ENCODE measurements around the gene PHGDH. TPM values are rescaled to one million over a fixed set of nuclear protein-coding genes. Genes with fewer than 3 reads are reported as not detected.
A peak's percentile ranks its signal among the peaks of the same experiment; 100 is the strongest.
"Not testable (repeated sequence)": the region's sequence is repeated elsewhere in the genome, so short reads cannot be mapped to it uniquely, and the experiment has no call there.

PHGDH gene
- total RNA-seq, 1 donor from 2014 or later: 0.64 TPM

DNA sequence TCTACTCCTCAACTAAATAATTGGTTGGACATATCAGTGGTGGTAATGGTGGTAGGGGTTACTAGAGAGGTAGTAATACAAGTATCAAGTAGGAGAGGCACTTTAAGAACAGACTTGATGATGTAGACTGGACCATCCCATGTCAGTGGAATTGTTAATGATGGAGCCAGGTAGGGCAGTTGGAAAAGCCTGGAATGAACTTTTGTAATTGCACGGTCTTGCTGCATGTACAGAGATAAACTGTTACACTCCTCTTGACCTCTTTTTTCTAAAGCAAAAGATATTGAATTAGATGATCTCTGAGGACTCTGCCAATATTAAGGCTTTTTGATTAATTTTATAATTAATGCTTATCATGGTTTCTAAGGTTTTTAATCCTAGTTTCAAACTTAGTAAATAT, 51.2 kb downstream of the PHGDH start:
- no peak for DNase-seq (ENCODE audit: low read depth in 2 of 2)

DNA sequence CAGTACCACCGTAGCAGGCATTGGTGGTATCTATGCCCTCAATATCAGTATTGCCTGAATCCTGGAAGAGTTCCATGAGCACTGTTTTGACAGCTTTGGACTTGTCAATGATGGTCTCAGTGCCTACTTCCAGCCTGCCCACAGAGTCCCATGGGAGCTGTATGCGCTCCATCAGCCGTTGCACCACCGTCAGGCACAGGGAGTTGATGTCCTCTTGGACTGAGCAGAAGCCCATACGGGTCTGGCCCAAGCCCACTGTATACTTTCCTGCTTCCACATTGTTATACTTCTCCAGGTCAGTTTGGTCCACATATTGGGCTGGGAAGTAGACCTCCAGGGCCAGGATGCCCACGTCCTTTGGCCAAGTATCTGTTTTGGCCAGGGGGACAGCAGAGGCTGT, 52.5 kb downstream of the PHGDH start:
- no peak for DNase-seq (ENCODE audit: low read depth in 2 of 2)

DNA sequence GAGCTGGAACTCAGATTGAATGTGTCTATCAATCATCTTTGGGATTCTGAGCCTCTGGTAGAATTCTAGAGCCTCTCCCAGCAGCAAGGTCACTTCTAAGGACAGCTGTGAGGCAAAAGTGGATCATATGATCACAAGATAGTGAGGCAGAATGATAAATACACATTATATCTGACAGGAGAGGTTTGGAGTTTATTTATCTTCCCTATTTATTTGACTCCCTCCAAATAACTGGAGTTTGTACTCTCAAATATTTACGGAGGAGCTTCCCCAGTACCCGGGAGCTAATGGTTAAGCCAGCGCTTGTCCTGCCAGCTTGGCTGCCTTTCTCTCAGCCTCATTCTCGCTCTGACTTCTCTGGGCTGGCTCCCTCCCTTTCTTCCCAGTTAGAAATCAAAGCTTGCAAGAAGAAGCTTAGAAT, 54.6 kb downstream of the PHGDH start:
- DNase-seq (ENCODE audit: low read depth in 2 of 2): no peak

DNA sequence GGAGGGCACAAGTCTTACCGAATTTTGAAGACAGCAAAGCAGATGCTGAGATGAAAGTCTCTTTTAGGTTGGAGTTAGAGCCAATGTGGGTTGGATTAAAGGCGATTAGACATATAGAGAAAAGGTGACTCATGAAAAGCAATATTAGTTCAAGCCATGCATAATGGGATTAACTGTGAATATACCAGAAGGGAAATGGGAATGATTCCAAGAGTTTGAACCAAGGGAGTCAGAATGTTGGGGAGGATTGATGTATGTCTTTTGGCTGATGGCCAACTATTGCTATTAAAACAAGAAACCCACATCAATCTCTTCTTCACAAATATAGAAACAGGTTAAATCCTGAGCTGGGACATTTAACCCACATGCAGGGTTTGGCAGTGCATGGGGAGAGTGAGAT, 55.8 kb downstream of the PHGDH start:
- DNase-seq (ENCODE audit: low read depth in 2 of 2): no peak

DNA sequence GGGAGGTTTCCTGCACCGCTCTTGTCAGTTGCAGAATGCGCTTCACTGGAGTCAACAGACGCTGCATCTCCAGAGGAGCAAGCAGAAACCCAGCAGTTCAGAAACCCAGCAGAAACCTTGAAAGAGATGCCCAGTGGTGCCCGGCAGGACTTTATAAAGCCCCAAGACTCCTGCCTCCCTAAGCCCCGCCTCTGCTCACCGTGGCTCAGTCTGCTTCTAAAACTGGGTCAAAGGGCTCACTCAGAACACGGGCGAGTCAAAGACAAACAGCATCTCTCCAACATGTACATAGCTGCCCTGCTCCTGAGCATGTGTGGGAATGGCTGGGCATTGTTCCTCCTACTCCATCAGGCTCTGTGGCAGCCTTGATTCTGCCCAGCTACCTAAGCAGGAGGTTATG, 57.0 kb downstream of the PHGDH start, which contains the start of gene HMGCS2:
HMGCS2 (minus strand) TSS at position 128 of the 400 bp plus-strand sequence; CDS start at position 67, 61 bp downstream.
- DNase-seq (ENCODE audit: low read depth in 2 of 2): no peak

DNA sequence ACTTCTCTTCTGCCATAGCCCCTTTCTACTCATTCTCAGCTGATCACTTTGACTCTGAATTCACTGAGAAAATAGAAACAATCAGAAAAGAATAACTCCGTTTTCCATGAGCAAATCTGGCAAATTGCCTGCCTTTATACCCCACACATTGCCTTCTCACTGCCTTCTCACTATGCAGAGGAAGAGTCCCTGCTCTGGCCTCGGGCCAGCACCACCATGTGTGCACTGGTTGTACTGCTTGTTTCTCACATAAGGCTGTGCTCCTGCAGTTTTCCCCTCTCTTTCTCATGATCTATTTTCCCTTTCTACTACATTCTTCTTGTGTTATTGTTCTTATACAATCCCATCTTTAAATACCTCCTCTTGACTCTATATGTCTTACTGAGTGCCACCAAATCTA, 59.3 kb downstream of the PHGDH start:
- DNase-seq (ENCODE audit: low read depth in 2 of 2): peak; percentile 5 to 21

DNA sequence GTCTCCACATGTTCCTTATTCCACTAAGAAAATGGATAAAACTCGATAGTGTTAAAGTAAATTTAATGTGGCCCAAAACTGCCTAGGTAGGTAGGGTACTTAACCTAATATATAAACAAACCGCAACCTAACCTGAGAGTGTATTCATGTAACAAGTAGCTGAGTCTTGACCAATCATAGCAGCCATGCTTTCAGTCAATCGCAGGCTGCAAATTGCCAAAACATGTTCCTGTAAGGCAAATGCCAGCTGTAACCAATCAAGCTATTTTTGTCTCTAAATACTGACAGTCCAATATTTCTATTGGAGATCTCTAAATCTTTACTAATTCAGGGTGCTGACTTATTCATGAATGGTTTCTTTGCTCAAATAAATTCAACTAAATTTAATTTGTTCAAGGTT, 60.0 kb downstream of the PHGDH start:
- no peak for DNase-seq (ENCODE audit: low read depth in 2 of 2)

DNA sequence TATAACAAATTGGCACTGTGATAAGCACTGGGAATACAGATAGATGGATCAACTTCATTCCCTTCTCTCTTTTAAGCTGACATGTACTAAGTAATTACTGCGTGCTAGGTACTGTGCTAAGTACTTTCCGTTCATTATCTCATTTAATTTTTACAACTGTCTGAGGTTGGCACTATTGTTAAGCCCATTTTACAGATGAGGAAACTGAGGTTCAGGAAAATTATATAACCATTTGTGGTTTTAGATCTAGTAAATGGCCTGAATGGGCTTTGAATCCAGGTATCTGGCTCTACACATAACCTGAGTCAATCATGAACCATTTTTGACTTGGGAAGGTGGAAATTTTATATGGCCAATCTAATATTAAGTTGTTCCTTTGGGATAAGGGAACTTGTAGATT, 60.6 kb downstream of the PHGDH start:
- DNase-seq (ENCODE audit: low read depth in 2 of 2): no peak

DNA sequence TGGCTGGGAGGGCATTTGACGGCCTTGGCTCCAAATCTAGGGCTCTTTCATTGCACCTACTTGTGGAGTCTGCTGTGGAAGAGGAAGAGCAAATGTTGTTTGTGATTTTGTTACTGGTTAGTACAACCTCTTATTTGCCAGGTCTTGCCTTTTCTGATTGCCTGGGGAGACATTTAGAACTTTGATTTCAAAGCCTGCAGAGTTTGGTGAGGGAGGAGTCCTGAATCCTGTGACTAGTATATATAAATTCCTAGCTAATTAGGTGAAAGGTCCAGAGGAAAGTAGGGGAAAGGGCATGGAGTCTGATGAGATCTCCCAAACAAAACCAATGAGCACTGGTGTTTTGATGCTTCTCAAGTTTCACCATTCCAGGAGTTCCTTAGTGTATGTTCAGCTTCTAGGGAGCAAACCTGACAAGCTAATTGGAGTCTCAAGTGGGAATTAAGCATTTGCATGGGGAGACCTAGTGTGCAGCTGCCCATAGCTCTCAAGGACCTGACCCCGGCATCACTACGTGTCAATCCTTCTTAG, 62.0 kb downstream of the PHGDH start:
- no peak for DNase-seq (ENCODE audit: low read depth in 2 of 2)

DNA sequence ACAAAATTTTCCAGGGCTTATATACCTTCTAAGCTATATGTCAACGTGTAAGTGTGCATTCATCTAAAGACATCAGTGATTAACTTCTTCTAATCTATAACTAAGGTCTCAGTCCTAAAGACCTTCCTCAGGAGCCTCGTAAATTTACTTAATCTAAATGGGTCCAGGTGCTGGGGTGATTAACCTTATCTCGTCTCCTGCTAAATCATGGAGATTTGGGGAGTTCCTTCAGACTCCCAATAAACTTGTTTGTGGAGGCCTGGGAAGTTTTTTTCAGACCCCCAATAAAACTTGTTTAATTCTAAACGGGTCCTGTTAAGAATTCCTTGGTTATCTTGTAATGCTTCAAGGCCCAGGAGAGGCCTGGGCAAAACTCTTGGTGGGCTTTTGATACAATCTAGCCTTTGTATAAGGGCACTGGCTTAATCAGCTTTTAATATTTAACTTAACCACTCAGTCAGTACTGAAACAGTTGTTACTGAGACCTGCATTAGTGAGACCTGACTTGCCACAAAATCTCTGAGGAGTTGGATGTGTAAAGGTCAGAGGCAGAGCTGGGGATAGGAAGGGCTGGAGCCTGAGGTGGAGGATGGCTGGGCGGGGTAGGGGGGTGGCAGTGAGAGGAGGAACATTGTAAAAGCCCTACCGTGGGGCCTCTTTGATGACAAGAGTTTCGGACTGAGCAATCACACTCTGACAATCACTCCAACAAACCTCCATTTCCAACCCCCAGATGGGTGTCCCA, 63.2 kb downstream of the PHGDH start:
- no peak for DNase-seq (ENCODE audit: low read depth in 2 of 2)

DNA sequence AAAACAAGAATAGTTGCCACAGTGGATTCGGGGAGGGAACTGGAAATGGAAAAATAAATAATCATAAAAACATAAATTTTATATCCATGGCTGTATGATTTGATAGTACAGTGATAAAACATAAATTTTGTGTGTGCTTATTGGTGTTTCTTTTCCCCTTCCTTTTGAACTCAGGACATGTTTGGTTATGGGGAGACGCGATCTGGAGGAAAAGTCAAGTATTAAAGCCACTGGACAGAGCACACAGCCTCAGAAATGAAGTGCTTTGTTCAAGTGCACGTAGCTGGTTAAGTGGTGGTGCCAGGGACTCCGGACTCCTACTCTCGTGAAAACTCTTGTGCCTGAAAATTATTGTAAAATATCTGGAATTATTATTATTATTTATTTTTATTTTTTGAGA, 66.6 kb downstream of the PHGDH start:
- no peak for DNase-seq (ENCODE audit: low read depth in 2 of 2)

DNA sequence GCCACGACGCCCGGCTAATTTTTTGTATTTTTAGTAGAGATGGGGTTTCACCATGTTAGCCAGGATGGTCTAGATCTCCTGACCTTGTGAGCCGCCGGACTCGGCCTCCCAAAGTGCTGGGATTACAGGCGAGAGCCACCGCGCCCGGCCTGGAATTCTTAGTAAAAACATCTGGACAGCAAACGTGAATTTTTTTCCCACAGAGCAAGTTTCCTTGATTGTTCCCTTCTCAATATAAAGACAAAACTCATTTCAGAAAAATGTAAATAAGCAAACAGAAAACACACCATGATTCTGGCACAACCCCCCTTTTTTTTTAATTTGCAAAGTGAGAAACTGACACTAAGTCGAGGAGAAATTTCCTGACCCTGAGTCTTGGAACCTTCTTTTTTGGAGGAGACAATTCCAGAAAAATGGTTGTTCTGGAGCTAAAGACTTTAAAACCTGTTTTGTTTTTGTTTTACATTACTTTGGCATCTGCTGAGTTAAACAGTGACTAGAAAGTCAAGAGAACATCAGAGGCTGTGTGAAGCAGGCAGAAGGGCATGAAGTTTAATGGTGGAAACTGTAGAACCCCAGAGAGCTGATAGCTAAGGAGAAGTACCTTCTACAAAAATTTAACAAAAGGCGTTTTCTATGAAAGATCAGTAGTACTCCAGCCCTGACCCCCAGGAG, 67.3 kb downstream of the PHGDH start:
- DNase-seq (ENCODE audit: low read depth in 2 of 2): no peak

DNA sequence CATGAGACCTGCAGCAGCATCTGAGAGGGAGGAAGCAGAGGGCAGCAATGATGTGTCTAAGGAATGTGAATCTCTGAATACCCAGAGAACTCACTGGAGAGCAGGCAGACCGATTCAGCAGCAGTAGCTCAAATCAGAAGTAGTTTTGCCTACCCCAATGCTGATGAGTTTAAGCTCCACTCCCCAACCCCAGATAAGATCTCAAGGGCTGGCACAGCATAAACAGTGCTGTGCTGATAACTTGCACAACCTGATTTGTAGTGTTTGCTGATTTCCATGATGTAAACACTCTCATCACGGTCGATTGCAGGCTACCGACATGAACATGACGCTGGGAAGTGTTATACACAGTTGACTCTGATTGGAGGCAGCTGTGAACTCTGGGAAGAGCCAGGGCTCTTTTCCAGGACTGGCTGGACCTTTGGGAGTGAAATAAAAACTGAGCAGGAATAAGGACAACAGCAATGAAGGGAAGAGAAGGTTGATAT, 68.2 kb downstream of the PHGDH start:
- DNase-seq (ENCODE audit: low read depth in 2 of 2): no peak

DNA sequence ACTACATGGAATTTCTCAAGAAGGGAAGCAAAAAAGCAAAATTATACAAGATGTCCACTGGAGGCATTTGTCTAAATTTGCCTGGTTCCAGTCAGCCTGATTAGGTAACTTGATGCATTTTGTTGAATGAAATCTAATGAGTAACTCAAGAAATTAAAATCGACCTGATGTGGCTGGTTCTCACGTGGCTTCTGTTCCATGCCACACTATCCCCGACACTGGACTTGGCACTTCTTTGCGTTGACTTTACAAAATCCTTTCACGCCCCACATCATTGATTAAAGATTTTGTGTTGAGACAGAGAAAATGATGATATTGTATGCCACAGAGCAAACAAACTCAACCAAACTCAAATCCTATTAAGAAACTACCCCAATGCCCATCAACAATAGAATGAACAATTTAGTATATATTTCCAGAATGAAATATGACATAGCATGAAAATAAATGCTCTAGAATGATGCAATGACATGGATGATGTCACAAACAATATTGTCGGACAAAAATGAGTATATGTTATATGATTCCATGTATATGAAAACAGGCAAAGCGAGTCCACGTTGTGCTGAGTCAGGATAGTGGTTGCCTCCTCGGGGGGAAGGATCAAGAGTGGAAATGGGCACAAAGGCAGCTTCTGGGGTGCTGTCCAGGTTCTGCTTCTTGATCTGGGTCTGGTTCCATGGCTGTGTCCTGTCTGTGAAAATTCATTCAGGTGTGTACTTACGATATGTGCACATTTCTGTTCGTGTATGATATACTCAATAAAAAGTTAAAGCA, 69.9 kb downstream of the PHGDH start:
- DNase-seq (ENCODE audit: low read depth in 2 of 2): no peak

DNA sequence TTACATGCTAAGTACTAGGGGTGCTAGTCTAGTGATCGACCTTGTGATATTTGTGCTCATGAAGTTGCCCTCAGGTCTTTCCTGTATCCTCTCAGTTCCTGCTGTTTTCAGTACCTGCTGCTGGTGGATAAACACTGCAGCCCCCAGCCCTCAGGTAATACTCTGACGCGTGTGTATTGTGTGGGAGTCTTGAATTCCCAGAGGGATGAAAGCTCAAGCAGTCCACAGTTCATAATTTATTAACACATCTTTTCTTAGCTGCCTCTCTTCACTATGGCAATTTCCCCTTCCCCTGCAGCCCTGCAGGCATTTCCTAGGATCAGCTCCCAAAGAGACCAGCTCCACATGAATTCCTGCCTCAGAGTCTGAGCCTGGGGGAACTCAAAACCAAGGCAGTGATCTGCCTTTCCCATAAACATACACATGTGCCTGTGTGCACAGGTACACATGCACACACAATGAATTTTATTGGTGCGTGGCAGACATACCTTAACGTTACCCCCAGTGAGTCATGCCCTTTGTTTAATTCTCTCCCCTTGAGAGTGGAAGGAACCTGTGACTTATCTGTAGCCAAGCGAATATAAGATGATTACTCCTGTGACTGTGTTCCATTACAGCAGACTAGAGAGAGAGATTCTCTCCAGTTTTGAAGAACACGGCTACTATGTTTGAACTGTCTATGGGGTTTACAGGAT, 71.0 kb downstream of the PHGDH start:
- no peak for DNase-seq (ENCODE audit: low read depth in 2 of 2)

DNA sequence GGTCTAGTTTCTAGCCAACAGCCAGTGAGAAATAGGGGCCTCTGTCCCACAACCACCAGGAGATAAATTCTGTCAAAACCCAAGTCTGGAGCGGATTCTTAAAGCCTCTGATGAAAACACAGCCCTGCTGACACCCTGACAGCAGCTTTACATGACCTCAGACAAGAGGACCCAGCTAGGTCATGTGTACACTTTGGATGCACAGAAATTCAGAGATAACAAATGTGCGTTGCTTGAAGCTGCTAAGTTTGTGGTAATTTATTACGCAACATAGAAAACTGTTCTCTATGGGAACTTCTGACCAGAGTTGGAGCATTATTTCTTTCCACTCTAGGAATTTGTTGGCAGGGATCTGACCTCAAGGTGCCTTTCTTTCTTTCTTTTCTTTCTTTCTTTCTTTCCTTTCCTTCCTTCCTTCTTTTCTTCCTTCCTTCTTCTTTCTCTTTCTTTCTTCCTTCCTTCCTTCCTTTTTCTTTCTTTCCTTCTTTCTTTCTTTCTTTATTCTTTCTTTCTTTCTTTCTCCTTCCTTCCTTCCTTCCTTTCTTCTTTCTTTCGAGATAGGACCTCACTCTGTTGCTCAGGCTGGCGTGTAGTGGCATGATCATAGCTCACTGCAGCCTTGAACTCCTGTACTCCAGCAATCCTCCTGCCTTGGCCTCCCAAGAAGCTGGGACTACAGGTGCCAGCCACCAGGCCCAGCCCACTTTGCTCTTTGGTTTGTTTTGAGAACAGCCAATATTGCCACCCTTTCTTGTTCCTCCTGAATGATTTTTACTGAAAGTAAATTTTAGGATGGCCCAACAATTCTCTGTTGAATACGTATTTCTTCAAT, 71.8 kb downstream of the PHGDH start:
- DNase-seq (ENCODE audit: low read depth in 2 of 2): no peak

DNA sequence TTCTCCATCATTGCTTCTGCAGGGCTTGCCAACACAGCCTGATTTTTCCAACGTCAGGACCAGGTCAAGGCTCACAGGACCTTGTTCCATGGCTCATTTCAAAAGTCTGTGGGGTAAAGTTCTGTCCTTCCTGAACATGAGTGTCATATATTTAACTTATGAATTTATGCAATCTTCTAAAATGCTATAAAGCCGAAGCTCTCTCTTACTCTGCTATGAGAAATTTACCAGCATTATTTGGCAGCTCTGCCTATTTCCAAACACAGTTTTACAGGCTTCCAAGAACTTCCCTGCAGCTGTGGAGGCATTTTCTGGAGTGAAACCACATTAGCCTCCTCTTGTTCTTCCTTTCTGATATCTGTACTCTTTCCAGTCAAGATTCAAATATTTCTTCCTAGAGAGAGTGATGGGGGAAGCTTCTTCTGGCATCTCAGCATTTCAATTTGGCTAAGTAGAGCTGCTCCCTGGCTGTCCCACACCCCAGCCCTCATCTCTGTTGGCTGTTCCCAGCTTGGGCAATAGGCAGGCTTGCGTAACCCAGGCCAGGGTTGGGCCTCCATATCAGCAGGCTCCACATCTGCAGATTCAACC, 72.6 kb downstream of the PHGDH start:
- no peak for DNase-seq (ENCODE audit: low read depth in 2 of 2)

DNA sequence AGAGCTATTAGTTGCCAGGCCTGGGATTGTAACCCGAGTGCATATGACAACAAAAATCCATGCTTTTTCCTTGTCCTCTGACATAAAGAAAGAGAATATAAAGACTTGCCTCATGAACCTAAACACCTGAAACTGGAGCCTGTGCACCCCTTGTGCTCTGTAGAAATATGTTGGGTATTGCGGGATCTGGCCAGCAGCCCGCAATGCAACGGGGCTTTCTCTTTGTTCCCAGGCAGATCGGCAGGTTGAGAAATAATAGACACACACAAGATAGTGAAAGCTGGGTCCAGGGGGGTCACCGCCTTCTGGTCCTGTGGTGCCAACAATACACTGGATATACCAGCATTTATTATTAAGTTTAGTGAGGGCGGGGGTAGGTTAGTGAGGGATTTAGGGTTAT, 74.3 kb downstream of the PHGDH start:
- not testable (repeated sequence) for DNase-seq (ENCODE audit: low read depth in 2 of 2)

DNA sequence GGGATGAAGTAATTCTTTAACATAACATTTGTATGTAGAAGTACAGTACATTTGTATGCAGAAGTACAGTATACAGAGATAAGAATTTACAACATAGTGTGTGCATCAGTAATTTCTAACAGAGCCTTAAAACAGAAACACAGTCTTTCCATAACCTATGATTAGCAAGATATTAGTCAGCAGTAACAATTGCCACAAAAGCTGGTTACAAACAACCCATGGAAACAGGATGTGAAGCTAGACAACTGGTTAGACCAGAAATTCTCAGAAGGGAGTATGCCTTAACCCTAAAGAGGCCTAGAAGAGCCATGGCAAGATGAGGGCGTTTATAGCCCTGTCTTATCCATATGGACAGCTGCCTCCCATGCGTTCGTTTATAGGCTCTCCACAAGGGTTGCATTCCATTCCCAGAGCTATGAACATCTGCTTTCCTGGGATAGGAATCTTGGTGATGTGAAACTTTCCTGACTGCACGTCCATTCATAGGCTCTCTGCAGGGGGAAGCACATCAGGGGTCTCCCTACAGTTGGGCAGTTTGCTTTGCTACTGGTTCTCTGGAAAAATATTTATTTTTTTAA, 74.8 kb downstream of the PHGDH start:
- not testable (repeated sequence) for DNase-seq (ENCODE audit: low read depth in 2 of 2)

DNA sequence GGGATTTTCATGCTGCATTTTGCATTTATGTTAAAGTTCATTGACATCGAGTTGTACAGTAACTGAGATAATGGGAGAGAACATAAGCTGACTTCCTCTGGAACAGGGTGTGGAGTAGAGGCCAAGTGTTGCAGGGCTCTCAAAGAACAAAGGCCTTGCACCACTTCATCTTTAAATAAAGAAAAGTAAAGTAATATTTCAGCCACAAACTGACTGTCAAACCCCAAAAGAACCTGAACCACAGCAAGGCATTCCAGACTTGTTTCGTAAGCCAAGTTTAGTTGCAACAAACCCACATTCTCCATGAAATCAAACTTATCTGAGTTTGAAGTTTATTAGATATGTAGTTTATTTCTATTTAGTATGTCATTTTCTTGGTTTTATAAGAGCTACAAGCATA, 76.0 kb downstream of the PHGDH start:
- no peak for DNase-seq (ENCODE audit: low read depth in 2 of 2)
